ENCODE measurements around the gene SYT5. TPM values are rescaled to one million over a fixed set of nuclear protein-coding genes. Genes with fewer than 3 reads are reported as not detected.
"Not testable (repeated sequence)": the region's sequence is repeated elsewhere in the genome, so short reads cannot be mapped to it uniquely, and the experiment has no call there.

Gene SYT5
- total RNA-seq, 1 donor from 2014 or later = 0.17 TPM

- H3K36me3 ChIP-seq (ENCODE audit: control insufficient read depth, insufficient read depth, low read length) = no peaks in the 10 kb centered on the region
- H3K27me3 ChIP-seq (ENCODE audit: control insufficient read depth, insufficient read depth, low read length) = peaks cover 51% of the 10 kb centered on the region
- no peak overlapping the region for H3K4me3 ChIP-seq (ENCODE audit: low read depth, low read length)
- TF ChIP-seq CTCF (IDR thresholded peaks at IDR 0.05; ENCODE audit: insufficient read depth, low read length, poor library complexity, severe bottlenecking) = peak; percentile 96
- no peak for DNase-seq (ENCODE audit: low read depth)
Measured at GRCh38 chr19:55160128-55160985, 19.7 kb downstream of the SYT5 start.

GRCh38 chr19:55158848-55159749, 21.0 kb downstream of the SYT5 start:
- DNase-seq (ENCODE audit: low read depth) = no peak
- TF ChIP-seq CTCF (IDR thresholded peaks at IDR 0.05; ENCODE audit: insufficient read depth, low read length, poor library complexity, severe bottlenecking) = no peak
- Histone ChIP-seq H3K27me3 (ENCODE audit: control insufficient read depth, insufficient read depth, low read length) (peaks cover 51% of the 10 kb centered on the region), H3K36me3 (ENCODE audit: control insufficient read depth, insufficient read depth, low read length) (no peaks in the 10 kb centered on the region), H3K4me3 (ENCODE audit: low read depth, low read length) (no peak overlapping the region)

- no peak for DNase-seq (ENCODE audit: low read depth)
- TF ChIP-seq CTCF (IDR thresholded peaks at IDR 0.05; ENCODE audit: insufficient read depth, low read length, poor library complexity, severe bottlenecking) = no peak
- H3K36me3 ChIP-seq (ENCODE audit: control insufficient read depth, insufficient read depth, low read length) = no peaks in the 10 kb centered on the region
- peaks cover 51% of the 10 kb centered on the region for H3K27me3 ChIP-seq (ENCODE audit: control insufficient read depth, insufficient read depth, low read length)
- no peak overlapping the region for H3K4me3 ChIP-seq (ENCODE audit: low read depth, low read length)
Measured at GRCh38 chr19:55158423-55158822, 21.7 kb downstream of the SYT5 start.

GRCh38 chr19:55157064-55157908, 22.8 kb downstream of the SYT5 start, which contains the start of gene TNNI3:
TNNI3 (minus strand) TSS chr19:55157732; CDS start chr19:55157589, 143 bp downstream.
- no peak for DNase-seq (ENCODE audit: low read depth)
- Histone ChIP-seq H3K27me3 (ENCODE audit: control insufficient read depth, insufficient read depth, low read length) (peaks cover 47% of the 10 kb centered on the region), H3K4me3 (ENCODE audit: low read depth, low read length) (no peak within 1 kb of the TSS), H3K36me3 (ENCODE audit: control insufficient read depth, insufficient read depth, low read length) (no peaks in the 10 kb centered on the region)
- TF ChIP-seq CTCF (IDR thresholded peaks at IDR 0.05; ENCODE audit: insufficient read depth, low read length, poor library complexity, severe bottlenecking) = no peak

- peaks cover 38% of the 10 kb centered on the region for H3K27me3 ChIP-seq (ENCODE audit: control insufficient read depth, insufficient read depth, low read length)
- no peak for TF ChIP-seq CTCF (IDR thresholded peaks at IDR 0.05; ENCODE audit: insufficient read depth, low read length, poor library complexity, severe bottlenecking)
- DNase-seq (ENCODE audit: low read depth) = no peak
- H3K36me3 ChIP-seq (ENCODE audit: control insufficient read depth, insufficient read depth, low read length) = no peaks in the 10 kb centered on the region
- H3K4me3 ChIP-seq (ENCODE audit: low read depth, low read length) = peak overlapping the region; percentile 8
Measured at GRCh38 chr19:55156202-55157063, 23.7 kb downstream of the SYT5 start.

GRCh38 chr19:55155784-55156183, 24.3 kb downstream of the SYT5 start:
- not testable (repeated sequence) for H3K36me3 ChIP-seq (ENCODE audit: control insufficient read depth, insufficient read depth, low read length); DNase-seq (ENCODE audit: low read depth); H3K4me3 ChIP-seq (ENCODE audit: low read depth, low read length)
- peaks cover 32% of the 10 kb centered on the region for H3K27me3 ChIP-seq (ENCODE audit: control insufficient read depth, insufficient read depth, low read length)
